HFFc6 (cell line): ENCODE data around the gene BBS12. TPM values are rescaled to one million over a fixed set of nuclear protein-coding genes. Genes with fewer than 3 reads are reported as not detected.

Experiments used
- DNase-seq: peaks from one replicate; pipeline ENCODE4 v3.0.0-alpha.2; 2018
- H3K27ac Mint-ChIP-seq: 2 replicates; pipeline ENCODE4 v1.8.0; 2020; ENCODE audit warnings: mild to moderate bottlenecking, mixed read lengths
- H3K27me3 Mint-ChIP-seq: 2 replicates; pipeline ENCODE4 v1.8.0; 2021; ENCODE audit warnings: mild to moderate bottlenecking, moderate library complexity, mixed read lengths; ENCODE audit not compliant: insufficient read depth
- H3K36me3 Mint-ChIP-seq: 2 replicates; pipeline ENCODE4 v1.8.0; 2021; ENCODE audit warnings: low read depth, mixed read lengths
- H3K4me1 Mint-ChIP-seq: 2 replicates; pipeline ENCODE4 v1.8.0; 2020; ENCODE audit warnings: low read depth, mixed read lengths
- H3K4me3 Mint-ChIP-seq: 2 replicates; pipeline ENCODE4 v1.8.0; 2020; ENCODE audit warnings: mild to moderate bottlenecking, moderate library complexity, mixed read lengths
- H3K9me3 Mint-ChIP-seq: 2 replicates; pipeline ENCODE4 v1.8.0; 2020; ENCODE audit warnings: mild to moderate bottlenecking, mixed read lengths
- CTCF ChIP-seq: fragments of 200-600 bp; sonication (generic); IDR thresholded peaks from 2 replicates; pipeline ENCODE4 v1.5.0; 2021; ENCODE audit warnings: antibody characterized with exemption, mild to moderate bottlenecking
- total RNA-seq, 6 experiments: library from RNA; stranded (reverse); fragmentation: NEBNext Ultra II Directional; extraction: Animal tissue kit (Norgen Biotek cat#: 25700); gene quantifications; 2 replicates in 1 of 6; 3 replicates in 5 of 6; pipeline ENCODE4 v1.2.3, GENCODE V29; 2021

Gene BBS12
- total RNA-seq, 6 experiments from 2014 or later = 2.0 to 3.1 (median 2.4) TPM

- no peaks in the 10 kb centered on the region for H3K36me3 Mint-ChIP-seq
- H3K27me3 Mint-ChIP-seq = no peaks in the 10 kb centered on the region
- no peak for DNase-seq
- no peaks in the 10 kb centered on the region for H3K9me3 Mint-ChIP-seq
- no peak for TF ChIP-seq CTCF
- no peak overlapping the region for H3K4me3 Mint-ChIP-seq
- H3K27ac Mint-ChIP-seq = no peak overlapping the region
- H3K4me1 Mint-ChIP-seq = peaks cover 18% of the 10 kb centered on the region
Measured at GRCh38 chr4:122712782-122713181, 19.7 kb upstream of the BBS12 start.

GRCh38 chr4:122715221-122715620 is 17.3 kb upstream of the BBS12 start:
- no peaks in the 10 kb centered on the region for H3K9me3 Mint-ChIP-seq
- peaks cover 15% of the 10 kb centered on the region for H3K4me1 Mint-ChIP-seq
- no peak overlapping the region for H3K27ac Mint-ChIP-seq
- peaks cover 5% of the 10 kb centered on the region; the same call in 1 of the 2 replicates for H3K27me3 Mint-ChIP-seq
- H3K4me3 Mint-ChIP-seq = no peak overlapping the region
- no peaks in the 10 kb centered on the region for H3K36me3 Mint-ChIP-seq
- TF ChIP-seq CTCF = no peak
- no peak for DNase-seq

GRCh38 chr4:122716825-122717448 is 15.6 kb upstream of the BBS12 start:
- H3K4me1 Mint-ChIP-seq = 0 out of 2 replicates have a peak, but pooled peaks cover 6% of the 10 kb centered on the region
- H3K27ac Mint-ChIP-seq = no peak overlapping the region
- H3K9me3 Mint-ChIP-seq = no peaks in the 10 kb centered on the region
- H3K27me3 Mint-ChIP-seq = peaks cover 11% of the 10 kb centered on the region
- H3K36me3 Mint-ChIP-seq = no peaks in the 10 kb centered on the region
- TF ChIP-seq CTCF = peak; percentile 93
- no peak overlapping the region for H3K4me3 Mint-ChIP-seq
- DNase-seq = peak; percentile 58

GRCh38 chr4:122718281-122718680 is 14.2 kb upstream of the BBS12 start:
- Mint-ChIP-seq H3K27ac (no peak overlapping the region), H3K4me1 (0 out of 2 replicates have a peak, but pooled peaks cover 6% of the 10 kb centered on the region)
- DNase-seq = no peak

GRCh38 chr4:122722256-122722655 is 10.2 kb upstream of the BBS12 start:
- TF ChIP-seq CTCF = no peak
- Mint-ChIP-seq H3K9me3 (no peaks in the 10 kb centered on the region), H3K36me3 (no peaks in the 10 kb centered on the region), H3K27ac (no peak overlapping the region), H3K27me3 (peaks cover 22% of the 10 kb centered on the region), H3K4me3 (no peak overlapping the region), H3K4me1 (no peaks in the 10 kb centered on the region)
- DNase-seq = no peak

More at GRCh38 chr4:122718281-122718680, 14.2 kb upstream of the BBS12 start:
- TF ChIP-seq CTCF = no peak
- no peaks in the 10 kb centered on the region for H3K36me3 Mint-ChIP-seq
- H3K4me3 Mint-ChIP-seq = no peak overlapping the region
- H3K9me3 Mint-ChIP-seq = no peaks in the 10 kb centered on the region
- peaks cover 11% of the 10 kb centered on the region for H3K27me3 Mint-ChIP-seq
